WTC11 (cell line): ENCODE data around the gene STK32B. TPM values are rescaled to one million over a fixed set of nuclear protein-coding genes. Genes with fewer than 3 reads are reported as not detected.

ENCODE experiments used
- ATAC-seq: fragments of 200-7000 bp; cut with Tn5 transposase; 2 replicates; pipeline ENCODE4 v1.10.0; 2021; ENCODE audit warnings: mild to moderate bottlenecking, moderate library complexity
- CTCF ChIA-PET: fragments of 300-600 bp; sonication (Branson Sonifier 250); formaldehyde crosslinking; loops from one replicate; lab custom pipeline; 2021; ENCODE audit warnings: antibody characterized with exemption; lab: Charles Lee
- POLR2A ChIA-PET: fragments of 350-600 bp; sonication (Branson Sonifier 250); formaldehyde crosslinking; loops from one replicate; lab custom pipeline; 2021; ENCODE audit warnings: antibody characterized with exemption; lab: Charles Lee
- DNase-seq: peaks from one replicate; pipeline ENCODE4 v3.0.0; 2021; ENCODE audit warnings: low spot score
- H3K27ac Mint-ChIP-seq: 2 replicates; pipeline ENCODE4 v1.8.0; 2021; ENCODE audit warnings: mixed read lengths
- H3K27me3 Mint-ChIP-seq: 2 replicates; pipeline ENCODE4 v1.8.0; 2021; ENCODE audit warnings: low read depth, mild to moderate bottlenecking, moderate library complexity, mixed read lengths
- H3K36me3 Mint-ChIP-seq: 2 replicates; pipeline ENCODE4 v1.8.0; 2021; ENCODE audit warnings: mixed read lengths
- H3K4me1 Mint-ChIP-seq: 2 replicates; pipeline ENCODE4 v1.8.0; 2022; ENCODE audit warnings: mixed read lengths
- H3K4me3 Mint-ChIP-seq: 2 replicates; pipeline ENCODE4 v1.8.0; 2021; ENCODE audit warnings: mild to moderate bottlenecking, moderate library complexity, mixed read lengths
- H3K9me3 Mint-ChIP-seq: 2 replicates; pipeline ENCODE4 v1.8.0; 2021; ENCODE audit warnings: mixed read lengths
- CBFB ChIP-seq: sonication (generic); formaldehyde crosslinking; IDR thresholded peaks from 2 replicates; pipeline ENCODE4 v1.8.1; 2022; ENCODE audit warnings: mild to moderate bottlenecking, low read depth, missing genetic modification reagents
- CREB1 ChIP-seq: sonication (generic); formaldehyde crosslinking; IDR thresholded peaks from 2 replicates; pipeline ENCODE4 v1.8.0; 2023; ENCODE audit warnings: mild to moderate bottlenecking, missing genetic modification reagents
- E2F4 ChIP-seq: sonication (generic); formaldehyde crosslinking; IDR thresholded peaks from 2 replicates; pipeline ENCODE4 v1.8.1; 2022; ENCODE audit warnings: low read depth, mild to moderate bottlenecking, moderate library complexity, missing genetic modification reagents, borderline replicate concordance
- ELF4 ChIP-seq: sonication (generic); formaldehyde crosslinking; IDR thresholded peaks from 2 replicates; pipeline ENCODE4 v1.8.1; 2022; ENCODE audit warnings: low read depth, mild to moderate bottlenecking, moderate library complexity, missing genetic modification reagents
- FOXJ3 ChIP-seq: sonication (generic); formaldehyde crosslinking; IDR thresholded peaks from 2 replicates; pipeline ENCODE4 v1.9.0; 2021; ENCODE audit warnings: missing genetic modification reagents, mild to moderate bottlenecking, borderline replicate concordance
- FOXP4 ChIP-seq: sonication (generic); formaldehyde crosslinking; IDR thresholded peaks from 2 replicates; pipeline ENCODE4 v1.8.0; 2022; ENCODE audit warnings: mild to moderate bottlenecking, missing genetic modification reagents
- GRHL2 ChIP-seq: fragments of 250-450 bp; sonication (Bioruptor Pico); IDR thresholded peaks from 2 replicates; pipeline ENCODE4 v1.8.0; 2022; ENCODE audit warnings: mild to moderate bottlenecking, moderate library complexity; ENCODE audit not compliant: insufficient replicate concordance, severe bottlenecking
- GTF2I ChIP-seq: fragments of 250-450 bp; sonication (Bioruptor Pico); conservative IDR thresholded peaks from 2 replicates; pipeline ENCODE4 v1.4.0; 2021; ENCODE audit warnings: mild to moderate bottlenecking
- IRF1 ChIP-seq: sonication (generic); formaldehyde crosslinking; IDR thresholded peaks from 2 replicates; pipeline ENCODE4 v1.8.0; 2023; ENCODE audit warnings: missing genetic modification reagents
- IRF2 ChIP-seq: sonication (generic); formaldehyde crosslinking; IDR thresholded peaks from 2 replicates; pipeline ENCODE4 v1.8.0; 2022; ENCODE audit warnings: low read depth, missing genetic modification reagents, borderline replicate concordance
- JUN ChIP-seq: sonication (generic); formaldehyde crosslinking; IDR thresholded peaks from 2 replicates; pipeline ENCODE4 v1.8.0; 2023; ENCODE audit warnings: mild to moderate bottlenecking, missing genetic modification reagents
- MAX ChIP-seq: sonication (generic); formaldehyde crosslinking; IDR thresholded peaks from 2 replicates; pipeline ENCODE4 v1.8.0; 2022; ENCODE audit warnings: mild to moderate bottlenecking, missing genetic modification reagents
- NFYB ChIP-seq: sonication (generic); formaldehyde crosslinking; conservative IDR thresholded peaks from 2 replicates; pipeline ENCODE4 v1.8.0; 2022; ENCODE audit warnings: low read depth, missing genetic modification reagents
- NR2C2 ChIP-seq: sonication (generic); formaldehyde crosslinking; IDR thresholded peaks from 2 replicates; pipeline ENCODE4 v1.8.0; 2022; ENCODE audit warnings: mild to moderate bottlenecking, missing genetic modification reagents
- PRRX2 ChIP-seq: fragments of 250-450 bp; sonication (Bioruptor Pico); IDR thresholded peaks from 2 replicates; pipeline ENCODE4 v1.8.0; 2021; ENCODE audit warnings: mild to moderate bottlenecking
- RORB ChIP-seq: fragments of 250-450 bp; sonication (Bioruptor Pico); IDR thresholded peaks from 2 replicates; pipeline ENCODE4 v1.9.0; 2021; ENCODE audit warnings: mild to moderate bottlenecking
- TEAD1 ChIP-seq: sonication (generic); formaldehyde crosslinking; IDR thresholded peaks from 2 replicates; pipeline ENCODE4 v1.8.0; 2022; ENCODE audit warnings: mild to moderate bottlenecking, missing genetic modification reagents
- ZBTB43 ChIP-seq: sonication (generic); formaldehyde crosslinking; IDR thresholded peaks from 2 replicates; pipeline ENCODE4 v1.8.1; 2023; ENCODE audit warnings: mild to moderate bottlenecking, missing genetic modification reagents
- ZMAT4 ChIP-seq: fragments of 250-450 bp; sonication (Bioruptor Pico); IDR thresholded peaks from 2 replicates; pipeline ENCODE4 v1.9.0; 2021; ENCODE audit warnings: mild to moderate bottlenecking
- ZNF317 ChIP-seq: sonication (generic); formaldehyde crosslinking; IDR thresholded peaks from 2 replicates; pipeline ENCODE4 v1.8.1; 2023; ENCODE audit warnings: low read depth, mild to moderate bottlenecking, moderate library complexity, missing genetic modification reagents, borderline replicate concordance
- ZNF423 ChIP-seq: fragments of 250-450 bp; sonication (Bioruptor Pico); IDR thresholded peaks from 2 replicates; pipeline ENCODE4 v2.1.2; 2022; ENCODE audit warnings: mild to moderate bottlenecking, moderate library complexity
- ZNF671 ChIP-seq: fragments of 250-450 bp; sonication (Bioruptor Pico); IDR thresholded peaks from 2 replicates; pipeline ENCODE4 v1.8.0; 2021; ENCODE audit warnings: mild to moderate bottlenecking
- total RNA-seq: library from RNA; stranded (reverse); gene quantifications from 3 replicates; pipeline ENCODE4 v1.2.3, GENCODE V29; 2021
- TF ChIP-seq, protein P1 (sequence below): fragments of 200-600 bp; IDR thresholded peaks from 2 replicates; pipeline ENCODE4 v1.8.0; 2022; ENCODE audit warnings: antibody characterized with exemption
- TF ChIP-seq, protein P2 (sequence below): fragments of 250-450 bp; sonication (Bioruptor Pico); conservative IDR thresholded peaks from 2 replicates; pipeline ENCODE4 v1.9.0; 2021; ENCODE audit warnings: mild to moderate bottlenecking

Gene STK32B
- total RNA-seq, 1 experiment from 2014 or later = 1.9 TPM

DNA sequence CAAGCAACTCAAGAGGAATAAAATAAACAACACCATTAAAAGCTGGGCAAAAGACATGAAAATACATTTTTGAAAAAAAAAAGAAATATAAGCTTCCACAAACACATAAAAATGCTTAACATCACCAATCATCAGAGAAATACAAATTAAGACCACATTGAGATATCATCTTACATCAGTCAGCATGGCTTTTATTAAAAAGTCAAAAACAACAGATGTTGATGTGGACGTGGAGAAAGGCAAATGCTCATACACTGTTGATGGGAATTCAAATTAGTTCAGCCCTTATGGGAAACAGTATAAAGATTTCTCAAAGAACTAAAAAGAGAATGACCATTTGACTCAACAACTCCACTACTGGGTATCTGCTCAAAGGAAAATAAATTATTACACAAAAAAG is 59.6 kb downstream of the STK32B start:
- DNase-seq (no peak), ATAC-seq (no peak)
- ChIA-PET POLR2A (no interaction called here), CTCF (no interaction called here)
- Mint-ChIP-seq H3K4me1 (peaks cover 13% of the 10 kb centered on the region), H3K9me3 (peaks cover 12% of the 10 kb centered on the region), H3K27ac (no peak overlapping the region), H3K4me3 (no peak overlapping the region)
- TF ChIP-seq ZNF423 (CRISPR knock-in tag) (no peak), TEAD1 (no peak), ZBTB43 (CRISPR knock-in tag) (no peak), JUN (no peak), NFYB (CRISPR knock-in tag) (no peak), ELF4 (CRISPR knock-in tag) (no peak), RORB (CRISPR knock-in tag) (no peak), GRHL2 (no peak), ZNF317 (CRISPR knock-in tag) (no peak), NR2C2 (CRISPR knock-in tag) (no peak), CBFB (CRISPR knock-in tag) (no peak), GTF2I (no peak)
- TF ChIP-seq, all 79 proteins: peak for 0
- no peaks in the 10 kb centered on the region for H3K36me3 Mint-ChIP-seq
- peaks cover 6% of the 10 kb centered on the region for H3K27me3 Mint-ChIP-seq

GRCh38 chr4:5112333-5113095 is 61.2 kb downstream of the STK32B start:
- POLR2A ChIA-PET = interaction anchor here (0.6 kb wide), 1 partner anchor 310 kb away, joined by 3 read pairs; no protein-coding TSS in a partner anchor
- Mint-ChIP-seq H3K9me3 (peaks cover 7% of the 10 kb centered on the region; the same call in 1 of the 2 replicates), H3K4me1 (peaks cover 13% of the 10 kb centered on the region), H3K27me3 (peaks cover 4% of the 10 kb centered on the region), H3K27ac (no peak overlapping the region), H3K36me3 (no peaks in the 10 kb centered on the region), H3K4me3 (no peak overlapping the region)
- DNase-seq = no peak
- ATAC-seq = peak; percentile 92
- CTCF ChIA-PET = interaction anchor here (0.6 to 2.0 kb wide), 4 partner anchors 13 to 287 kb away, joined by 3 to 5 read pairs (median 3); no protein-coding TSS in a partner anchor
- no peak for TF ChIP-seq ZNF671 (CRISPR knock-in tag)
- TF ChIP-seq IRF1 (CRISPR knock-in tag) = no peak
- TF ChIP-seq IRF2 (CRISPR knock-in tag) = no peak
- TF ChIP-seq E2F4 (CRISPR knock-in tag) = no peak
- TF ChIP-seq FOXJ3 (CRISPR knock-in tag) = no peak
- TF ChIP-seq FOXP4 = no peak
- no peak for TF ChIP-seq ZMAT4 (CRISPR knock-in tag)
- TF ChIP-seq CREB1 = no peak
- no peak for TF ChIP-seq MAX (CRISPR knock-in tag)
- TF ChIP-seq PRRX2 = no peak
- TF ChIP-seq, protein P1, sequence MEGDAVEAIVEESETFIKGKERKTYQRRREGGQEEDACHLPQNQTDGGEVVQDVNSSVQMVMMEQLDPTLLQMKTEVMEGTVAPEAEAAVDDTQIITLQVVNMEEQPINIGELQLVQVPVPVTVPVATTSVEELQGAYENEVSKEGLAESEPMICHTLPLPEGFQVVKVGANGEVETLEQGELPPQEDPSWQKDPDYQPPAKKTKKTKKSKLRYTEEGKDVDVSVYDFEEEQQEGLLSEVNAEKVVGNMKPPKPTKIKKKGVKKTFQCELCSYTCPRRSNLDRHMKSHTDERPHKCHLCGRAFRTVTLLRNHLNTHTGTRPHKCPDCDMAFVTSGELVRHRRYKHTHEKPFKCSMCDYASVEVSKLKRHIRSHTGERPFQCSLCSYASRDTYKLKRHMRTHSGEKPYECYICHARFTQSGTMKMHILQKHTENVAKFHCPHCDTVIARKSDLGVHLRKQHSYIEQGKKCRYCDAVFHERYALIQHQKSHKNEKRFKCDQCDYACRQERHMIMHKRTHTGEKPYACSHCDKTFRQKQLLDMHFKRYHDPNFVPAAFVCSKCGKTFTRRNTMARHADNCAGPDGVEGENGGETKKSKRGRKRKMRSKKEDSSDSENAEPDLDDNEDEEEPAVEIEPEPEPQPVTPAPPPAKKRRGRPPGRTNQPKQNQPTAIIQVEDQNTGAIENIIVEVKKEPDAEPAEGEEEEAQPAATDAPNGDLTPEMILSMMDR = no peak
- TF ChIP-seq, protein P2, sequence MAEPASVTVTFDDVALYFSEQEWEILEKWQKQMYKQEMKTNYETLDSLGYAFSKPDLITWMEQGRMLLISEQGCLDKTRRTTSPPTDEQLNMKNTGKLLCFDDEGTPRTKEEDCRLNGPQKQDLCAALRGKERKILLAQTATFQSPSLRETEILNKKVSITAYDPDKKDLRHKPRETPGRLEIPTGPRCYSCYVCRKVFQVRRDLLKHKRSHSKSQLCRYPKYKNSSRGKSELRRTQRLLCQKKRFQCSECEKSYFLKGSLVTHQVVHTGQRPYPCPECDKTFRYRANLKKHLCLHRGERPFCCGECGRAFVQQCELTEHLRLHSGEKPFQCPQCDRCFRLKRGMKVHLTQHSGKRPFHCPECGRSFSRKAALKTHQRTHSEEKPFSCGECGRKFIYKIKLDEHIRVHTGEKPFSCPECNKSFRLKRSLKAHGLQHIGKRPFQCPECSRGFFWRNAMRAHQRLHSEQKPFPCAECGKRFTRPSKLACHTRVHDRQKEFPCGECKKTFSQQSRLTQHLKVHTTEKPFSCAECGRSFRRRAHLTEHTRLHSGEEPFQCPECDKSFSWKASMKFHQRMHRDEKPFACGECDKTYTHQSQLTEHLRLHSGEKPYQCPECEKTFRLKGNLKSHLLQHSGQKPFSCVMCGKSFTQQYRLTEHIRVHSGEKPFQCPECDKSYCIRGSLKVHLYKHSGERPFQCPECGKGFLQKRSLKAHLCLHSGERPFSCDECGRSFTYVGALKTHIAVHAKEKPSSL (CRISPR knock-in tag) = no peak
